Activated naive CD4-positive, alpha-beta T cell treated with anti-CD3 and anti-CD28 coated beads, Interleukin-2, amount 50 U/mL, for 24 hours (primary cell): ENCODE results near the gene PSMA8.
A peak's percentile ranks its signal among the peaks of the same experiment; 100 is the strongest.
"Not testable (repeated sequence)": the region's sequence is repeated elsewhere in the genome, so short reads cannot be mapped to it uniquely, and the experiment has no call there.

Experiments used
- H3K27ac Mint-ChIP-seq: one replicate; pipeline ENCODE4 v1.8.0; 2021; ENCODE audit warnings: mild to moderate bottlenecking, mixed read lengths
- H3K27me3 Mint-ChIP-seq: one replicate; pipeline ENCODE4 v1.8.0; 2021; ENCODE audit warnings: mixed read lengths
- H3K36me3 Mint-ChIP-seq: one replicate; pipeline ENCODE4 v1.8.0; 2021; ENCODE audit warnings: mixed read lengths
- H3K4me1 Mint-ChIP-seq: one replicate; pipeline ENCODE4 v1.8.0; 2021; ENCODE audit warnings: mixed read lengths
- H3K4me3 Mint-ChIP-seq: one replicate; pipeline ENCODE4 v1.8.0; 2021; ENCODE audit warnings: mild to moderate bottlenecking, mixed read lengths
- H3K9me3 Mint-ChIP-seq: one replicate; pipeline ENCODE4 v1.8.0; 2021; ENCODE audit warnings: mixed read lengths

Gene PSMA8

GRCh38 chr18:26206488-26206887, 72.8 kb downstream of the PSMA8 start:
- Mint-ChIP-seq H3K4me3 (no peak overlapping the region), H3K27ac (no peak overlapping the region), H3K27me3 (no peaks in the 10 kb centered on the region), H3K36me3 (no peaks in the 10 kb centered on the region), H3K9me3 (no peaks in the 10 kb centered on the region), H3K4me1 (peaks cover 21% of the 10 kb centered on the region)

DNA sequence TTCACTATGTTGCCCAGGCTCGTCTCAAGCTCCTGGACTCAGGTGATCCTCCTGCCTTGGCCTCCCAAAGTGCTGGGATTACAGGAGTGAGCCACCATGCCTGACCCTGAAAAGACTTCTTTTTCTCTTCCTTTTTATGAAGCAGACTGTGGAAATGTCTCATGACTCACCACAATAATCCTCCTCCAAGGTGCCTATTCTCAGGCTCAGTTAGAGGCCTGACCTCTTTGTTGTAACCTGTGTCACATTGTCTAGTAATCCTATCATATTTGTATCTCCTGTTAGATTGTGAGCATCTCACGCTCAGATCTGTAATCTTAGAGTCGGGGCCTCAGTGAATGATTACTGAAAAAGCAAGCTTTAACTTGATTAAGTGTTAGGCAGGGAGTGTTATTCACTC, 74.3 kb downstream of the PSMA8 start:
- Mint-ChIP-seq H3K36me3 (no peaks in the 10 kb centered on the region), H3K27ac (no peak overlapping the region), H3K27me3 (no peaks in the 10 kb centered on the region), H3K4me3 (no peak overlapping the region), H3K4me1 (peaks cover 27% of the 10 kb centered on the region), H3K9me3 (no peaks in the 10 kb centered on the region)

DNA sequence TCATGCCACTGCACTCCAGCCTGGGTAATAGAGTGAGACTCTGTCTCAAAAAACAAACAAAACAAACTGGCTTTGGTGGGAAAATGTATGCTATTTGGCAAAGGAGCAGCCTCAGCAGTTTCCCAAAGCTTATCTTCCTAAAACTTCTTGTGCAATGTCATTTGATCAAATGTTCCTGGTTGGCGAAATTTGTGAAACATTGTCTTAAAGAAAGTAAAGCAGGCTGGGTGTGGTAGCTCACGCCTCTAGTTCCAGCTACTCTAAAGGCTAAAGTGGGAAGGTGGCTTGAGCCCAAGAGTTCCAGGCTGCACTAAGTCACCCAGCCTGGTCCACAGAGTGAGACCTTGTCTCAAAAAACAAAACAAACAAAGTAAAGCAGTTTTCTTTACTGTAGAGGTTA, 75.3 kb downstream of the PSMA8 start:
- Mint-ChIP-seq H3K36me3 (no peaks in the 10 kb centered on the region), H3K4me3 (no peak overlapping the region), H3K4me1 (peaks cover 28% of the 10 kb centered on the region), H3K27ac (no peak overlapping the region), H3K9me3 (no peaks in the 10 kb centered on the region), H3K27me3 (no peaks in the 10 kb centered on the region)

DNA sequence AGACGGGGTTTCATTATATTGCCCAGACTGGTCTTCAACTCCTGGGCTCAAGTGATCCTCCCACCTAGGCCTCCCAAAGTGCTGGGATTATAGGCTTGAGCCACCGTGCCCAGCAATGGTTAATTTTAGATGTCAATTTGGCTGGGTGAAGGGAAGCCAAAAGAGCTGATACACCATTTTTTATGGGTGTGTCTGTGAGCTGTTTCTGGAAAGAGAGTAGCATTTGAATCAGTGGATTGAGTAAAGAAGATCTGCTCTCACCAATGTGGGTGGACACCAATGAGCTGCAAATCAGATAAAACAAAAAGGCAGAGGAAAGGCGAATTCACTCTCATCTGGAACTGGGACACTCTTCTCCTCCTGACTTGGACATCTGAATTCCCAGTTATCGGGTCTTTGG, 76.5 kb downstream of the PSMA8 start:
- H3K36me3 Mint-ChIP-seq: no peaks in the 10 kb centered on the region
- H3K27ac Mint-ChIP-seq: no peak overlapping the region
- no peak overlapping the region for H3K4me3 Mint-ChIP-seq
- H3K9me3 Mint-ChIP-seq: no peaks in the 10 kb centered on the region
- no peaks in the 10 kb centered on the region for H3K27me3 Mint-ChIP-seq
- peaks cover 37% of the 10 kb centered on the region for H3K4me1 Mint-ChIP-seq

DNA sequence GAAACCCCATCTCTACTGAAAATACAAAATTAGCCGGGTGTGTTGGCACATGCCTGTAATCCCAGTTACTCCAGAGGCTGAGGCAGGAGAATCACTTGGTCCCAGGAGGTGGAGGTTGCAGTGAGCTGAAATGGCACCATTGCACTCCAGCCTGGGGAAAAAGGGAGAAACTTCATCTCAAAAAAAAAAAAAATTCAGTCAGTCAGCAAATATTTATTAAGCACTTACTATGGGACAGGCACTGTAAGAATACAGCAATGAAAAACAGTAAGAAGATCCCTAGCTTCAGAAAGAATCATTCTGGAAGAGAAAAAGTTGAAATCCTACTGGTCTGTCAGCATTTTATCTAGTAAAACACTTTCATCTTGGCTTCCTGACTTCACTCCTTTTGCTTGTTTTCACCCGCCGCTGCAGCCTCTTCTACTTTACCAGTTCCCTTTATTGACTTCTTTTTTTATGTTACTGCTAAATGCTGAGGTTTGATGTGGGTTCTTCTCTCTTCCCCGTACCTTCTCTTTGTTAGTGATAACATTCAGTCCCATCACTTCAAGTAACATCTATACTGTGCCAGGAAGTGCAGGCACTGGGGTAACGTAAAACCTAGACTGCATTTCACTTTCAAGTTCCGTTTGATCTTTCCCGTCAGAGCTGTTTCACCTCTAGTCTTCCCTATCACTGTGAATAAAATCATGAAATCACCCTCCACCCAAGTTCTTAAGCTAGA, 81.7 kb downstream of the PSMA8 start:
- H3K36me3 Mint-ChIP-seq: no peaks in the 10 kb centered on the region
- H3K9me3 Mint-ChIP-seq: no peaks in the 10 kb centered on the region
- H3K27me3 Mint-ChIP-seq: no peaks in the 10 kb centered on the region
- H3K4me3 Mint-ChIP-seq: peak overlapping the region; percentile 80
- peak overlapping the region; percentile 96 for H3K27ac Mint-ChIP-seq
- H3K4me1 Mint-ChIP-seq: peaks cover 44% of the 10 kb centered on the region

DNA sequence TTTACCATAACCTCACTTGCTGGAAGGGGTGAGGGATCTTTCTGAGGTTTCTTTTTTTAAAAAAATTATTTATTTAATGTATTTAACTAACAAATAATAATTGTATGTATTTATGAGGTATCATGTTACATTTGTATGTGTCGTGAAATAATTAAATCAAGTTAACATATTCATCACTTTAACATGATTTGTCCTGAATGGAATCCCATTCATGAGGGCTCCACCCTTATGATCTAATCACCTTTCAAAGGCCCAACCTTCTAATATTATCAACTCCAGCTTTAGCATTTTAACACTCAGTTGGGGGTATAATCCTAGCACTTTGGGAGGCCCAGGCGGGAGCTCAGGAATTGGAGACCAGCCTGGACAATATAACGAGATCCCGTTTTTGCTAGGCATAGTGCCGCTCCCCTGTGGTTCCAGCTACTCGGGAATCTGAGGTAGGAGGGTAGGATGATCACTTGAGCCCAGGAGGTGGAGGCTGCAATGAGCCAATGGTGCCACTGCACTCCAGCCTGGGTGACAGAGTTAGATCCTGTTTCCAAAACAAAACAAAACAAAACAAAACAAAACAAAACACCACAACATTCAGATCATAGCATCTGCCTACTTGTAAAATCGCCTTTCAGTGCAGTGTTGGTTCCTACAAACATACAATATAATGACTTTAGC, 91.5 kb downstream of the PSMA8 start:
- no peaks in the 10 kb centered on the region for H3K9me3 Mint-ChIP-seq
- H3K36me3 Mint-ChIP-seq: no peaks in the 10 kb centered on the region

DNA sequence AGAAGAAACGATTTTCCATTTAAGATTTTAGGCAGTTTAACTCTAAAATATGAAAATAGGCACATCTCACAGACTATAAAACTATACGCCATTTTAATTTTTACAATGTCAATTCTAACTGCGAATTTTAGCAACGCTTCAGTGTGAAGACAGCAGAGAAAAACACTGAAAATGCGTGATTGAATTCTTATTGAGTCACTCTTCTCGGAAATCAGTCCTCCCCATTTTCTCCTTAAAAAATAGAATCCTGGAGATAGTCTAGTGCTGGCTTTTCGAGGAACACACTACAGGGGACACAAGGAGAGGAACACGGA, 92.2 kb downstream of the PSMA8 start:
- peak overlapping the region; percentile 94 for H3K4me3 Mint-ChIP-seq
- no peaks in the 10 kb centered on the region for H3K9me3 Mint-ChIP-seq
- peaks cover 41% of the 10 kb centered on the region for H3K4me1 Mint-ChIP-seq
- no peaks in the 10 kb centered on the region for H3K27me3 Mint-ChIP-seq
- peaks cover 2% of the 10 kb centered on the region for H3K36me3 Mint-ChIP-seq
- H3K27ac Mint-ChIP-seq: peak overlapping the region; percentile 97

More for the DNA sequence above, 91.5 kb downstream of the PSMA8 start:
- Mint-ChIP-seq H3K4me1 (peaks cover 35% of the 10 kb centered on the region), H3K4me3 (peak overlapping the region; percentile 94), H3K27me3 (no peaks in the 10 kb centered on the region), H3K27ac (peak overlapping the region; percentile 97)

- H3K27ac Mint-ChIP-seq: peak within 1 kb of the TSS; percentile 97
- H3K27me3 Mint-ChIP-seq: no peaks in the 10 kb centered on the region
- H3K4me1 Mint-ChIP-seq: peaks cover 41% of the 10 kb centered on the region
- no peaks in the 10 kb centered on the region for H3K9me3 Mint-ChIP-seq
- H3K4me3 Mint-ChIP-seq: peak within 1 kb of the TSS; percentile 97
- peaks cover 2% of the 10 kb centered on the region for H3K36me3 Mint-ChIP-seq
Measured at GRCh38 chr18:26226229-26227050, 92.8 kb downstream of the PSMA8 start, which contains the start of gene TAF4B. Gene TAF4B, plus strand, starts transcription at chr18:26226445. Its CDS starts 489 bp downstream, at chr18:26226934.

DNA sequence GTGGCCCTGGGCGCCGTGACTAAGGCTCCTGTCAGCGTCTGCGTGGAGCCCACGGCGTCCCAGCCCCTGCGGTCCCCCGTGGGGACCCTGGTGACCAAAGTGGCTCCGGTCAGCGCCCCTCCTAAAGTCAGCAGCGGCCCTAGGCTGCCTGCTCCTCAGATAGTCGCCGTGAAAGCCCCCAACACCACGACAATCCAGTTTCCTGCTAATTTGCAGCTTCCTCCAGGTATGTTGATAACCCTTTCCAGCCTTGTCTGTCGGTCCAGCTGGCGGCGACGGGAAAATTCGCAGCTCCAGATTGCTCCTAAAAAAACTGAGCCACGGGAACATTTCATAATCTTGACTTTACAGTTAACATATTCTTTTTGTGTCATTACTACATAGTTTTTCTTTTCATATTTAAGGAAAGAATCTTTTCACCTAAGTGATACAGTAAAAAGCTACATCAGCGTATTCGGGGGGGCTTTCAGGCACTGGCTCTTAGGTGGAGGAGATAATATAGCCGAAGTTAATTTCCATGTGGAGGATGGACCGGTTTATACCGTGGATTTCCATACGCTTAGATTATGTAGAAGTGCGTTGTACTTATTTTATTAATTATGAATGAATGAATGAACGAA, 93.5 kb downstream of the PSMA8 start:
- peaks cover 3% of the 10 kb centered on the region for H3K36me3 Mint-ChIP-seq
- peak overlapping the region; percentile 97 for H3K4me3 Mint-ChIP-seq
- peak overlapping the region; percentile 95 for H3K27ac Mint-ChIP-seq
- no peaks in the 10 kb centered on the region for H3K9me3 Mint-ChIP-seq
- H3K27me3 Mint-ChIP-seq: no peaks in the 10 kb centered on the region
- H3K4me1 Mint-ChIP-seq: peaks cover 45% of the 10 kb centered on the region

DNA sequence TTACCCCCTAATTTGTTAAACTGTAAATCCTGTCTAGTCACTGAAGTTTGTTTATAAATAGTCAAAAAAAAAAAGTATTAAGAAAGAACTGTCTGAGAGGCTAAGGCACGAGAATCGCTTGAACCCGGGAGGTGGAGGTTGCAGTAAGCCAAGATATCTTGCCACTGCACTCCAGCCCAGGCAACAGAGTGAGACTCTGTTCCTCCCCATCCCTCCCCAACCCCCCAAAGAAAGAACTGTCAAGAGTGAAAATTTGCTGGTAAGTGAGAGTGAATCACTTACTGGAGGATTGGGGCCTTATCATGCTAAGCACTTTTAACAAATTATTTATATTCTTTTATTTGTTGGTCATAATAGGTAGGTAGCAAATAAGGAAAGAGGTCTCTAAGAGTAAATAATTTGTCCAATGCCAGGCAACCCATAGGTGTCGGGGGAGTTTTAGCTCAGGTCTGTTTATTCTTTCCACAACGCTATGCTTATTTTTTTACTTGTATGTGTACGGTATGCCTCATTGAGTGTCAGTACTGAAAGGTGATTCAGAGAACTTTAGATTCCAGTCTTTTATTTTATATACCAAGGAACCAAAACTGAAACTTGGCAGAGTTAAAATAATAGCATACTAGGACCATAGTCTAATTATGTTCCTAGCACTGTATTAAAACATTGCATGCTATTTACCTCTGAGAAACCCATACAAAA, 95.0 kb downstream of the PSMA8 start:
- Mint-ChIP-seq H3K36me3 (peaks cover 3% of the 10 kb centered on the region), H3K9me3 (no peaks in the 10 kb centered on the region), H3K27me3 (no peaks in the 10 kb centered on the region), H3K4me3 (peak overlapping the region; percentile 97), H3K27ac (peak overlapping the region; percentile 64), H3K4me1 (peaks cover 56% of the 10 kb centered on the region)

- Mint-ChIP-seq H3K27ac (no peak overlapping the region), H3K4me3 (peak overlapping the region; percentile 30), H3K27me3 (no peaks in the 10 kb centered on the region), H3K4me1 (peaks cover 71% of the 10 kb centered on the region), H3K9me3 (no peaks in the 10 kb centered on the region), H3K36me3 (peaks cover 3% of the 10 kb centered on the region)
Measured at GRCh38 chr18:26230497-26230896, 96.8 kb downstream of the PSMA8 start.

DNA sequence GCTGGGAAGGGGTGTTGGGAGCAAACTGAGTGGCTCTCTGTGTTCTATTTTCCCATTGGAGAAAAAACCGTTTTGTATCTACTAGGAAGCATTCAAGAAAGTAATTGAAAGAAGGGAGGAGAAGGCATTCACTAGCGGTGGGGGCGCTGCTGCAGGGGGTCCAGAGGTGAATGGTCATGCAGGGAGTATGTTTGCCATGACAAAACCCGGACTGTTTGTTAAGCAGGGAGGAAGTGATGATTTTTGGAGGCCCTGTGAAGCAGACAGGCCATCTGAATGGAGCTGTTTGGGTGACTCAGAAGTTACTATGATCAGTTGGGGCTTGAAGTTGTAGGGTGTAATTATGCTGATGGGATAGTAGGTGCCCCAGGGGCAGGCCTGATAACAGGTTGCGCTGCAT, 99.5 kb downstream of the PSMA8 start:
- Mint-ChIP-seq H3K36me3 (peaks cover 3% of the 10 kb centered on the region), H3K4me1 (peaks cover 69% of the 10 kb centered on the region), H3K27me3 (no peaks in the 10 kb centered on the region), H3K9me3 (no peaks in the 10 kb centered on the region), H3K27ac (no peak overlapping the region), H3K4me3 (no peak overlapping the region)

DNA sequence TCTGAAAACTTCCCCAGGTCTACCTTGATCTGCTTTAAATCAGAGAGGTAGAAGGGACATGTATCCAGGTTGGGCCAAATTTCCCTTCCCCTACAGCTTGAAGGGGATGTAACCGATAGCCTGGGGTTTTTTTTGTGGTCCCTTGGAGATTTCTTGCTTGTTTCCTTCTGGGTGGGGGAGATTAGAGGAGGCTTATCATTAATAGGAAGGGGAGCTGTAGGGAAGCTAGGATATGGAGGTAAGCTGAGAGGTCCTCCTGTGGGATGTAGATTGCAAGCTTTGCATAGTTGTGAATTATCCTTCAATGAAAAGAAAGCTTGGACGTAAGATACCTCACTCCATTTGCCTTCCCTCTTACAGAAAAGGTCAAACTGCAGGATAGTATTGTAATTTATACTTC, 103.7 kb downstream of the PSMA8 start:
- H3K27ac Mint-ChIP-seq, H3K9me3 Mint-ChIP-seq, H3K36me3 Mint-ChIP-seq, H3K27me3 Mint-ChIP-seq, H3K4me3 Mint-ChIP-seq: not testable (repeated sequence)
- H3K4me1 Mint-ChIP-seq: peaks cover 51% of the 10 kb centered on the region

GRCh38 chr18:26238718-26239117, 105.0 kb downstream of the PSMA8 start:
- not testable (repeated sequence) for H3K4me3 Mint-ChIP-seq, H3K27ac Mint-ChIP-seq, H3K27me3 Mint-ChIP-seq, H3K9me3 Mint-ChIP-seq
- peaks cover 50% of the 10 kb centered on the region for H3K4me1 Mint-ChIP-seq
- H3K36me3 Mint-ChIP-seq: peaks cover 13% of the 10 kb centered on the region

GRCh38 chr18:26242392-26242791, 108.7 kb downstream of the PSMA8 start:
- peaks cover 22% of the 10 kb centered on the region for H3K4me1 Mint-ChIP-seq
- H3K9me3 Mint-ChIP-seq, H3K27me3 Mint-ChIP-seq, H3K27ac Mint-ChIP-seq, H3K4me3 Mint-ChIP-seq: not testable (repeated sequence)
- H3K36me3 Mint-ChIP-seq: peaks cover 17% of the 10 kb centered on the region
